Omental fat pad (tissue), 4 donors: ENCODE measurements around the gene SPINK2. TPM values are rescaled to one million over a fixed set of nuclear protein-coding genes. Genes with fewer than 3 reads are reported as not detected.

ENCODE experiments used
- ATAC-seq: fragments of 150-250 bp; one replicate; pipeline ENCODE4 v1.9.1; 2016; ENCODE audit warnings: mild to moderate bottlenecking, moderate library complexity; ENCODE audit not compliant: low FRiP score
- DNase-seq: peaks from one replicate; pipeline ENCODE4 v3.0.0-alpha.2; 2019; ENCODE audit warnings: low spot score
- total RNA-seq, 4 donors: library from RNA; depleted of rRNA; stranded (reverse); fragments of >200 nt; gene quantifications; one replicate each; pipeline ENCODE4 v1.1.0, GENCODE V29; 2016
- TF ChIP-seq, protein P1 (sequence below), 3 donors: fragments of 450-650 bp; IDR thresholded peaks; one replicate each; pipeline ENCODE4 v1.5.1; 2016 to 2017; ENCODE audit warnings: antibody characterized with exemption in 3 of 3, mild to moderate bottlenecking in 3 of 3, moderate library complexity in 2 of 3

Gene SPINK2
- total RNA-seq, 4 donors from 2014 or later, result 5.7 TPM; not detected in 3

DNA sequence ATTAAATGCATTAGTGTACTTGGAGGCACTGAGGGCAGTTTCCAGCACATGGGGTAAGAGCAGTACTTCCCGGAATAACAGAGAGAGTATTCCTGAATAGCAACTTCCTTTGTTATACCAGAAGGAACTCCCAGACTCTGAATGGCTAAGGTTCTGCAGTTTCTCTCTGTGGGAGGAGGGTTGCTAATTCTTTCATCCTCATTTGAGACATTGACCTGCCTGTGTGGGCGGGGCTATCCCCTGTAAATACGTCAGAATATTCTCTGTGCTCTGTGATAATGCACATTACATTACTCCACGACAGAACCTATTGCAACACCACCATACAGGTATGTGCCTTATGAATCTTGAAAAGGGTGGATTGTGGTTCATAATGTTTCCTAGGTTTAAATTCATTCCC is 52.7 kb downstream of the SPINK2 start:
- no peak for ATAC-seq
- no peak for DNase-seq
- TF ChIP-seq, protein P1, sequence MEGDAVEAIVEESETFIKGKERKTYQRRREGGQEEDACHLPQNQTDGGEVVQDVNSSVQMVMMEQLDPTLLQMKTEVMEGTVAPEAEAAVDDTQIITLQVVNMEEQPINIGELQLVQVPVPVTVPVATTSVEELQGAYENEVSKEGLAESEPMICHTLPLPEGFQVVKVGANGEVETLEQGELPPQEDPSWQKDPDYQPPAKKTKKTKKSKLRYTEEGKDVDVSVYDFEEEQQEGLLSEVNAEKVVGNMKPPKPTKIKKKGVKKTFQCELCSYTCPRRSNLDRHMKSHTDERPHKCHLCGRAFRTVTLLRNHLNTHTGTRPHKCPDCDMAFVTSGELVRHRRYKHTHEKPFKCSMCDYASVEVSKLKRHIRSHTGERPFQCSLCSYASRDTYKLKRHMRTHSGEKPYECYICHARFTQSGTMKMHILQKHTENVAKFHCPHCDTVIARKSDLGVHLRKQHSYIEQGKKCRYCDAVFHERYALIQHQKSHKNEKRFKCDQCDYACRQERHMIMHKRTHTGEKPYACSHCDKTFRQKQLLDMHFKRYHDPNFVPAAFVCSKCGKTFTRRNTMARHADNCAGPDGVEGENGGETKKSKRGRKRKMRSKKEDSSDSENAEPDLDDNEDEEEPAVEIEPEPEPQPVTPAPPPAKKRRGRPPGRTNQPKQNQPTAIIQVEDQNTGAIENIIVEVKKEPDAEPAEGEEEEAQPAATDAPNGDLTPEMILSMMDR (IDR thresholded peaks at IDR 0.05), result no peak

GRCh38 chr4:56768316-56768715 is 53.2 kb downstream of the SPINK2 start:
- DNase-seq (no peak), ATAC-seq (no peak)

GRCh38 chr4:56767567-56767966 is 53.9 kb downstream of the SPINK2 start:
- TF ChIP-seq, protein P1 (IDR thresholded peaks at IDR 0.05), result no peak
- ATAC-seq (no peak), DNase-seq (no peak)

More at GRCh38 chr4:56768316-56768715, 53.2 kb downstream of the SPINK2 start:
- TF ChIP-seq, protein P1 (IDR thresholded peaks at IDR 0.05), result no peak

GRCh38 chr4:56764775-56765174 is 56.7 kb downstream of the SPINK2 start:
- ATAC-seq (no peak), DNase-seq (no peak)
- TF ChIP-seq, protein P1 (IDR thresholded peaks at IDR 0.05), result no peak

- no peak for DNase-seq
- TF ChIP-seq, protein P1 (IDR thresholded peaks at IDR 0.05), result no peak
- ATAC-seq, result no peak
Measured at GRCh38 chr4:56764223-56764622, 57.3 kb downstream of the SPINK2 start.

- TF ChIP-seq, protein P1 (IDR thresholded peaks at IDR 0.05), result no peak
- no peak for DNase-seq
- no peak for ATAC-seq
Measured at GRCh38 chr4:56762484-56763250, 58.8 kb downstream of the SPINK2 start.

GRCh38 chr4:56760183-56760582 is 61.3 kb downstream of the SPINK2 start:
- ATAC-seq (no peak), DNase-seq (no peak)
- TF ChIP-seq, protein P1 (IDR thresholded peaks at IDR 0.05), result no peak
